Measurements from ENCODE around the gene COL5A1. TPM values are rescaled to one million over a fixed set of nuclear protein-coding genes. Genes with fewer than 3 reads are reported as not detected.

Gene COL5A1
- polyA plus RNA-seq, 1 donor (not counting 4 experiments of a cell fraction or from before 2014, with no cell fraction given): 3.1 TPM

DNA sequence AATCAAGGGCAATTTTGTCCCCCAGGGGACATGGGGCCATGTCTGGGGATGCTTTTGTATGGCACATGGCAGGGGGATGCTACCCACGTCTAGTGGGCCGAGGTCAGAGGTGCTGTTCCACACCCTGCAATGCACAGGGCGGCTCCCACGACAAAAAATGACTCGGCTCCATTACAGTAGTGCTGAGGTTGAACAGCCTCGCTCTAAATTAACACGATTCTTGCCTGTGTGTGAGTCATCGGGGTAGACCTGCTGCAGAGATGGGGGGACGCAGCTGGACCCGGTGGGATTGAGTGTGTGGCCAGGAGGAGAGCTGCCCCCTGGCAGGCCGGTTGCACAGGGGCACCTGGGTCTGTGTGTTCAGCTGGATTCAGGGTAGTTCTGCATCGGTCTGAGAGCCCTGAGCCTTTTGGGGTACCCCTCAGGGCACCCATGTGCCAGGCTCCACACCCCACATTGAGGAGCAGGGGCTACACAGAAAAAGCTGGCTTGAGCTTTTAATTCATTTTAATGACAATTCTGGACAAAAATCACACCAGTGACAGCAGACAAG lies 20.0 kb upstream of the COL5A1 start:
- no peak overlapping the region for H3K9ac ChIP-seq (ENCODE audit: control insufficient read depth, extremely low read depth, insufficient read depth, low read length)
- dilution Hi-C loops (cut with MboI; ENCODE audit: extremely low pct_ligation_motif_present, low sequenced_read_pairs): no loop called here
- H3K27me3 ChIP-seq (ENCODE audit: control insufficient read depth, extremely low read depth, insufficient read depth, low read length): no peaks in the 10 kb centered on the region
- H3K4me1 ChIP-seq (ENCODE audit: control insufficient read depth, extremely low read depth, insufficient read depth, low read length): peaks cover 26% of the 10 kb centered on the region
- H3K9me3 ChIP-seq (ENCODE audit: control insufficient read depth, low read depth, low read length): no peaks in the 10 kb centered on the region
- DNase-seq (ENCODE audit: low read depth, low spot score): no peak
- no peak for FAIRE-seq
- H3K4me3 ChIP-seq (ENCODE audit: control insufficient read depth in 2 of 3, extremely low read depth in 1 of 3, insufficient read depth in 2 of 3, low read depth in 1 of 3, low read length in 3 of 3): no peak overlapping the region
- H3K79me2 ChIP-seq (ENCODE audit: control insufficient read depth, insufficient read depth, low read length): no peaks in the 10 kb centered on the region
- no peaks in the 10 kb centered on the region for H4K20me1 ChIP-seq (ENCODE audit: control insufficient read depth, extremely low read depth, insufficient read depth, low read length)
- no peak overlapping the region for H3K27ac ChIP-seq (ENCODE audit: control insufficient read depth, insufficient read depth, low read length)
- no peaks in the 10 kb centered on the region for H3K36me3 ChIP-seq (ENCODE audit: control insufficient read depth in 2 of 2, extremely low read depth in 1 of 2, insufficient read depth in 2 of 2, low read length in 2 of 2)
- H3K9me1 ChIP-seq (ENCODE audit: control insufficient read depth, extremely low read depth, insufficient read depth, low read length): no peaks in the 10 kb centered on the region
- H3K4me2 ChIP-seq (ENCODE audit: control insufficient read depth, extremely low read depth, insufficient read depth, low read depth, low read length): no peak overlapping the region
- no peak for TF ChIP-seq EZH2 (IDR thresholded peaks at IDR 0.05; ENCODE audit: low read length)
- TF ChIP-seq, protein P1, sequence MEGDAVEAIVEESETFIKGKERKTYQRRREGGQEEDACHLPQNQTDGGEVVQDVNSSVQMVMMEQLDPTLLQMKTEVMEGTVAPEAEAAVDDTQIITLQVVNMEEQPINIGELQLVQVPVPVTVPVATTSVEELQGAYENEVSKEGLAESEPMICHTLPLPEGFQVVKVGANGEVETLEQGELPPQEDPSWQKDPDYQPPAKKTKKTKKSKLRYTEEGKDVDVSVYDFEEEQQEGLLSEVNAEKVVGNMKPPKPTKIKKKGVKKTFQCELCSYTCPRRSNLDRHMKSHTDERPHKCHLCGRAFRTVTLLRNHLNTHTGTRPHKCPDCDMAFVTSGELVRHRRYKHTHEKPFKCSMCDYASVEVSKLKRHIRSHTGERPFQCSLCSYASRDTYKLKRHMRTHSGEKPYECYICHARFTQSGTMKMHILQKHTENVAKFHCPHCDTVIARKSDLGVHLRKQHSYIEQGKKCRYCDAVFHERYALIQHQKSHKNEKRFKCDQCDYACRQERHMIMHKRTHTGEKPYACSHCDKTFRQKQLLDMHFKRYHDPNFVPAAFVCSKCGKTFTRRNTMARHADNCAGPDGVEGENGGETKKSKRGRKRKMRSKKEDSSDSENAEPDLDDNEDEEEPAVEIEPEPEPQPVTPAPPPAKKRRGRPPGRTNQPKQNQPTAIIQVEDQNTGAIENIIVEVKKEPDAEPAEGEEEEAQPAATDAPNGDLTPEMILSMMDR (optimal IDR thresholded peaks at IDR 0.05 in 1 of 3, IDR thresholded peaks at IDR 0.05 in 1 of 3, conservative IDR thresholded peaks at IDR 0.05 in 1 of 3; ENCODE audit: extremely low read depth in 1 of 3, insufficient read depth in 2 of 3, low read length in 3 of 3): no peak
- no peak overlapping the region for H2AFZ ChIP-seq (ENCODE audit: control insufficient read depth, low read length)

DNA sequence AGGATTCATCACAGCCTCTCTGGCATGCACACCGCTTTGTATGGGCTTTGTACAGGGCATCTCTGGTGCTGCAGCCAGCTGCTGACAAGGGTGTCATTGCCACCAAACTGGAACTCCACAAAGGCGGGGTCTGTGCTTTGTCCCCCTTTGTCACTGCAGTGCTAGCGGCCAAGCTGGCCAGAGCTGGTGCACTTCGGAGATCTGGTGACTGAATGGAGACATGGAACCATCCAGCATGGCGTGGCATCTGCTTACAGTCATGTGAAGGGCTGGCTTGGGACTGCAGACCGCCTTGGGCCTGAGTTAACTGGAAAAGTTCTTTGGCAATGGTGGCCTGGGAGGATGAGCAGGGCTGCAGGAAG lies 18.7 kb upstream of the COL5A1 start:
- H3K27me3 ChIP-seq (ENCODE audit: control insufficient read depth, extremely low read depth, insufficient read depth, low read length): peaks cover 4% of the 10 kb centered on the region
- H3K4me3 ChIP-seq (ENCODE audit: control insufficient read depth in 2 of 3, extremely low read depth in 1 of 3, insufficient read depth in 2 of 3, low read depth in 1 of 3, low read length in 3 of 3): no peak overlapping the region
- DNase-seq (ENCODE audit: low read depth, low spot score) (no peak), FAIRE-seq (no peak)
- dilution Hi-C loops (cut with MboI; ENCODE audit: extremely low pct_ligation_motif_present, low sequenced_read_pairs): no loop called here
- no peak overlapping the region for H3K9ac ChIP-seq (ENCODE audit: control insufficient read depth, extremely low read depth, insufficient read depth, low read length)
- no peak overlapping the region for H3K27ac ChIP-seq (ENCODE audit: control insufficient read depth, insufficient read depth, low read length)
- H3K4me1 ChIP-seq (ENCODE audit: control insufficient read depth, extremely low read depth, insufficient read depth, low read length): peaks cover 27% of the 10 kb centered on the region
- no peaks in the 10 kb centered on the region for H3K36me3 ChIP-seq (ENCODE audit: control insufficient read depth in 2 of 2, extremely low read depth in 1 of 2, insufficient read depth in 2 of 2, low read length in 2 of 2)
- H4K20me1 ChIP-seq (ENCODE audit: control insufficient read depth, extremely low read depth, insufficient read depth, low read length): no peaks in the 10 kb centered on the region
- H2AFZ ChIP-seq (ENCODE audit: control insufficient read depth, low read length): no peak overlapping the region
- H3K9me3 ChIP-seq (ENCODE audit: control insufficient read depth, low read depth, low read length): no peaks in the 10 kb centered on the region
- no peaks in the 10 kb centered on the region for H3K9me1 ChIP-seq (ENCODE audit: control insufficient read depth, extremely low read depth, insufficient read depth, low read length)
- no peaks in the 10 kb centered on the region for H3K79me2 ChIP-seq (ENCODE audit: control insufficient read depth, insufficient read depth, low read length)
- H3K4me2 ChIP-seq (ENCODE audit: control insufficient read depth, extremely low read depth, insufficient read depth, low read depth, low read length): no peak overlapping the region
- TF ChIP-seq, protein P1 (optimal IDR thresholded peaks at IDR 0.05 in 1 of 3, IDR thresholded peaks at IDR 0.05 in 1 of 3, conservative IDR thresholded peaks at IDR 0.05 in 1 of 3; ENCODE audit: extremely low read depth in 1 of 3, insufficient read depth in 2 of 3, low read length in 3 of 3): no peak
- no peak for TF ChIP-seq EZH2 (IDR thresholded peaks at IDR 0.05; ENCODE audit: low read length)
